Transverse colon (tissue), 4 donors: ENCODE results near the gene ZNF865.

Experiments used
- POLR2AphosphoS5 ChIP-seq, 3 donors: sonication (generic); formaldehyde crosslinking; IDR thresholded peaks; one replicate each; pipeline ENCODE4 v1.6.1; 2016; ENCODE audit warnings: antibody characterized with exemption in 3 of 3
- TF ChIP-seq, protein P1 (sequence below), 5 experiments: fragments of 200-600 bp in 3 of 5; fragments of 450-650 bp in 2 of 5; sonication (generic) in 3 of 5; IDR thresholded peaks; 1 replicate in 2 of 5; 2 replicates in 3 of 5; pipeline ENCODE4 v1.5.1; 2016 to 2017; ENCODE audit warnings: antibody characterized with exemption in 5 of 5, inconsistent platforms in 3 of 5, mild to moderate bottlenecking in 2 of 5, moderate library complexity in 1 of 5

DNA sequence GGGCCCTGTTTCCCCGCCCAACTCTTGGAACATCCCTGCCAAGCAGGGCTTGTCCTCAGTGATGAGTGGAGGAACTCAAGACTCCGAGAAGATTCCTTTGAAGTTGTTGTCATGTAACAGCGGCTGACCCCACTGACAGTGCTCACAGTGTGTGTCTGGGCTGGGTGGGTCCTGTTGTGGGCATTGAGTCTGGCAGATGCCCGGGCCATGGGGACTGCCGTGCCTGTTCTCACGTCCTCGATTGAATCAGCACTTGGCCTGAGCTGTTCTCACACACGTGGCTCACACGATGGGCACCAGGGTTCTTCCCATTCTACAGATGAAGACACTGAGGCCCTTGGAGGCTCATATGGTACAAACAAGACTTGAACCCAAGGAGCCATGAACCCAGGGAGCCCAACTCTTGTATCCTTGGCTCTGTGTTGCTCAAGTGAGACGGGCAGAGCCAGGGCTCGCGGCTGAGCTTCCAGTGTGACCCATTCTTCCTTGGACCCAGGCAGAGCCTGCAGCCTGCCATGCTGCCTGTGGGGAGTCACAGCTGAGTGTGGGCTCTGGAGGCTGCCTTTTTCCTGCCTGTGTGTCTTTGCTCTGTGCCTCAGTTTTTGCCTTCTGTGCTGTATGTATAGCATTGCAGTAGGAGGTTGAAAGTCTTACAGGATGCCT is 61.0 kb downstream of the ZNF865 start:
- TF ChIP-seq, protein P1, sequence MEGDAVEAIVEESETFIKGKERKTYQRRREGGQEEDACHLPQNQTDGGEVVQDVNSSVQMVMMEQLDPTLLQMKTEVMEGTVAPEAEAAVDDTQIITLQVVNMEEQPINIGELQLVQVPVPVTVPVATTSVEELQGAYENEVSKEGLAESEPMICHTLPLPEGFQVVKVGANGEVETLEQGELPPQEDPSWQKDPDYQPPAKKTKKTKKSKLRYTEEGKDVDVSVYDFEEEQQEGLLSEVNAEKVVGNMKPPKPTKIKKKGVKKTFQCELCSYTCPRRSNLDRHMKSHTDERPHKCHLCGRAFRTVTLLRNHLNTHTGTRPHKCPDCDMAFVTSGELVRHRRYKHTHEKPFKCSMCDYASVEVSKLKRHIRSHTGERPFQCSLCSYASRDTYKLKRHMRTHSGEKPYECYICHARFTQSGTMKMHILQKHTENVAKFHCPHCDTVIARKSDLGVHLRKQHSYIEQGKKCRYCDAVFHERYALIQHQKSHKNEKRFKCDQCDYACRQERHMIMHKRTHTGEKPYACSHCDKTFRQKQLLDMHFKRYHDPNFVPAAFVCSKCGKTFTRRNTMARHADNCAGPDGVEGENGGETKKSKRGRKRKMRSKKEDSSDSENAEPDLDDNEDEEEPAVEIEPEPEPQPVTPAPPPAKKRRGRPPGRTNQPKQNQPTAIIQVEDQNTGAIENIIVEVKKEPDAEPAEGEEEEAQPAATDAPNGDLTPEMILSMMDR (IDR thresholded peaks at IDR 0.05), result no peak
- TF ChIP-seq POLR2AphosphoS5 (IDR thresholded peaks at IDR 0.05), result no peak
